SK-N-MC (cell line): Measurements from ENCODE around the gene SETD2.

ENCODE experiments used
- EZH2 ChIP-seq: fragments of 200-600 bp; sonication (generic); IDR thresholded peaks from one replicate; pipeline ENCODE4 v1.6.1; 2017; ENCODE audit warnings: antibody characterized with exemption
- POLR2AphosphoS5 ChIP-seq: IDR thresholded peaks from 2 replicates; pipeline ENCODE4 v1.6.1; 2012; ENCODE audit warnings: mild to moderate bottlenecking, low read depth, low read length, borderline replicate concordance

- no peak for TF ChIP-seq POLR2AphosphoS5
- TF ChIP-seq EZH2 = no peak
Measured at GRCh38 chr3:46970391-46971091, 193.4 kb downstream of the SETD2 start.
